Measurements from ENCODE around the gene C11orf68.

C11orf68 gene

DNA sequence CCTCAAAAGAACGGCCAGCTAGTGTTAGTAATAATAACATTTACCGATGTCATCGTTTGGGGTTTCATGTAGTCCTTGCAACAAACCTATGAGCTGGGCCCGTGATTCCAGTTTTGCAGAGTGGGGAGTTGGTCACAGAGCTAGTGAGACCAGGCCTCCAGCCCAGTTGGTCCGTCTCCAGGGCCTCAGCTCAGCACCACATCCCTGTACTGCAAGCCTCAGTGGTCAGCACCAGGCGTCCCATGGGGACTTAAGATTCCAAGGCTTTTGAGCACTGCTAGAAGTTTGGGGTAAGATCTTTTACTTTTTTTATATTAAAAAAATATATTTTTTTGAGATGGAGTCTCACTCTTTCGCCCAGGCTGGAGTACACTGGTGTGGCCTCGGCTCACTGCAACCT, 25.3 kb upstream of the C11orf68 start:
- no peak for DNase-seq (ENCODE audit: low spot score)

DNA sequence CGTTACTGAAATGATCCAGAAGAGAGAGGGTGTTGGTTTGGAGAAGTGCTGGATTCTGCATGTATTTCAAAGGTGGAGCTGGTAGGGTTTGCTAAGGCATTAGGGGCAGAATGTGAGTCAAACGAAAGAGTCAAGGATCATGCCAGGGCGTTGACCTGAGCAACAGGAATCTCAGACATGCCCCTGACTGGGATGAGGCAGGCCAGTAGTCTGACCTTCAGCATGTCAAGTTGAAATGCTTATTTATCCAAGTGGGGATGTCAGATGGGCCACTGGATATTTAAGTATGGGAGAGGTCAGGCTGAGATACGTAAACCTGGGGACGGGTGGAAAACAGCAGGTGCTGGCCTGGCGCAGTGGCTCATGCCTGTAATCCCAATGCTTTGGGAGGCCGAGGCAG, 23.7 kb upstream of the C11orf68 start:
- DNase-seq (ENCODE audit: low spot score) = no peak

DNA sequence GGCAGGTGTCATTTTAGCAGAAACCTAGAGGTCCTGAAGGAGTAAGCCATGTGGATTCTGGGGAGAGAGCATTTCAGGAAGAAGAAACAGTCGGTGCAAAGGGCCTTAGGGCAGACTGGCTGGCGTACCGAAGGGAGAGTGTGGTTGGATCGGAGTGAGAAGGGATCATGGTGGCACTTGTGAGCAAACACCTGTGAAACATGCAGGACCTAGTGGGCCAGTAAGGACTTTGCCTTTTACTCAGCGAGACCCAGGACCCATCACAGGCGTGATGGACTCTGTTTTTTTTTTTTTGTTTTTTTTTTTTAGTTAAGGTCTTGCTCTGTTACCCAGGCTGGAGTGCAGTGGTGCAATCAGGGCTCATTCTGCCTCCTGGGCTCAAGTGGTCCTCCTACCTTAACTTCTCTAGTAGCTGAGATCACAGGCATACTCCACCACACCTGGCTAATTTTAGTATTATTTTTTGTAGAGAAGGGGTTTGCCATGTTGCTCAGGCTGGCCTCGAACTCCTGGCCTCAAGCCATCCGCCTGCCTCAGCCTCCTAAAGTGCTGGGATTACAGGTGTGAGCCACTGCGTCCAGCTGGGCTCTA, 23.0 kb upstream of the C11orf68 start:
- DNase-seq (ENCODE audit: low spot score) = no peak

DNA sequence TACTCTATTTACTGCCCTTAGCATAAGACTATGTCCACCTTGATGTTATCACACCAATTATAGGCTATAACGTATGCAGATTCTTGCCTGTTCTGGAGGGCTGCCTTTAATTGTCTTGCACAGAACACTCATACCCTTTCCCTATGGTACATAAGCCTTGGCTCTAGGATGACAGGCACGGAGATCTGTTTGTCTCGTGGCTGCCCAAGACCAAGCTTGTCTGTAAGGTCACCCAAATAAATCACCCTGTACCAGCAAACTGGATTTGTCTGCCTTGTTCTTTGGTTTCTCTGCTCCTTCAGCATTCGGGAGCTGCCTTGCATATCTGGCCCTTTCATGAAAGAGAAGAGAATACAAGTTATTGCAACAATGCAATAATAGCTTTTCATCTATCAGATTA, 18.9 kb upstream of the C11orf68 start:
- no peak for DNase-seq (ENCODE audit: low spot score)

DNA sequence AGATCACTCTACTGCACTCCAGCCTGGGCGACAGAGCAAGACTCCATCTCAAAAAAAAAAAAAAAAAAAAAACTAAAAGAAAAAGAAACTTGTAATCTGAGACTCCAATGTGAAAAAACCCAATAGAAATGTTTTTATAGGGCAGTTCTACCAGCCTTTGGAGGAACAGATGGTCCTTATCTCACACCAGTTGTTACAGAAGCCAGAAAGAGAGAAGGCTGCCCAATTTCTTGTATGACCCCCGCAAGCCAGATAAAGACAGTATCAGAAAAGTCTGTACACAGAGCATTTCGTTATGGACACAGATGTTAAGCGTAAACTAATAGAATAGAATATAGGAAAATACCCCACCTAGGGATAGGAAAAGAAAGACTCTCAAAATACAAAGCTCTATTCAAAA, 15.2 kb upstream of the C11orf68 start:
- DNase-seq (ENCODE audit: low spot score) = no peak

DNA sequence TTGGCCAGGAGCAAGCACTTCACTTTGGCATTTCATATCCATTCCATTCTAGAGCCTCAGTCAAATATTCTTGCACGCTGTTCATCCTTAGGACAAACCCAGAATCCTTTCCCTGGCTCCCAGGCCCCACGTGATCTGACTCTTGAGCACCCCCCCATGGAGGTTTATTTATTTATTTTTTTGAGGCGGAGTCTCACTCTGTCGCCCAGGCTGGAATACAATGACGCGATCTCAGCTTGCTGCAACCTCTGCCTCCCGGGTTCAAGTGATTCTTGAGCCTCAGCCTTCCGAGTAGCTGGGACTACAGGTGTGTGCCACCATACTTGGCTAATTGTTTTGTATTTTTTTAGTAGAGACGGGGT, 13.7 kb upstream of the C11orf68 start:
- no peak for DNase-seq (ENCODE audit: low spot score)

DNA sequence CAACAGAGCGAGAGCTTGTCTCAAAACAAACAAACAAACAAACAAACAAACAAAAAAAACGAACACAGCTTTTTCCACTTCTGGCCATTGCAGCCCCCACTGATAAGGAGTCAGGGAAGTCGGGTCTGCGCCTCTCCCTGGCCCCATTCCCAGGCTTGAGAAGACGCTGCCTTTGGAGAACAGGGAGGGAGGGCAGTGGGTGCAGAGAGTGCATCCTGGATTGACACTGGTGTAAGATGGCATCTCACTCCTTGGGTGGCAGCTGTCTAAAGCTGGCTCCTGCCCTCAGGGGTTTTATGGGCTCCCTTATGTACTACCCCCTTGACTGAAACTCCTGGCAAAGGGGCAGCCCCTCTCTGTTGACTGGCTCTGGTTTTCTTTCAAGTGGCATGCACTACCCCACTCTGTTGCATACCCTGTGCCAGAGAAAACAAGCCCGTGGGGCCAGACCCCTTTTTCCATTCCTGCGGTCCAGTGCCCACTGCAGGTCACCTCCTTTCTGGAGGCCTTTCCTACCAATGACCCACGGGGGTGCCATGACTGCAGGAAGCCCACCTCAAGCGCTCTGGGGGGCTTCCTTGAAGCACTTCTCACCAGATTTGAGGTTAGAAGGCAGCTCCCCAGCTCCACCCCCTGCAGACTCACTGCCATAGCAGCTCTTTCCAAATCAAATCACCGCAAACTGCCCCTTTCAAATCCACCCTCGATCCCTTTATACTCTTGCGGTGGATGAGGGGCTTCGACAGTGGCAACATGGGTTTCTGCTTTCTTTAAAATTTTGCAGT, 13.1 kb upstream of the C11orf68 start:
- DNase-seq (ENCODE audit: low spot score) = no peak

DNA sequence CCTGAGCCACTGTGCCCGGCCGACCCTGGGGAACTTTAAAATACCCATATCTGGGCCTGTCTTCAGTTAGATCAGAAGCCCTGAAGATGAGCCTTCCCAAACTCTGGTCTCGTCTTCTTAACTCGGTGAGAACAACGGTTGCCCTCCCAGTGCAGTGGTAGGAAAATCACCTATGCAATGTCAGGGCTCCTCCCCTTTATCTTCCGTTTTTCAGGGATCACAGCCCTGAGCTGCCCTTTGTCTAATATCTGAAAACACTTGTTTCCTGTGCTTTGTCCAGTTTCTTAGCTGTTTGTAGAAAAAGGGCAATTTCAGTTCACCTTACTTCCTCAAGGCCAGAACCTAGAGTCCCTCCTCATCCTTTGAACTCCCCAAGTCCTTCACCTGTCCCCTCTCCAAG, 9.8 kb upstream of the C11orf68 start:
- no peak for DNase-seq (ENCODE audit: low spot score)

DNA sequence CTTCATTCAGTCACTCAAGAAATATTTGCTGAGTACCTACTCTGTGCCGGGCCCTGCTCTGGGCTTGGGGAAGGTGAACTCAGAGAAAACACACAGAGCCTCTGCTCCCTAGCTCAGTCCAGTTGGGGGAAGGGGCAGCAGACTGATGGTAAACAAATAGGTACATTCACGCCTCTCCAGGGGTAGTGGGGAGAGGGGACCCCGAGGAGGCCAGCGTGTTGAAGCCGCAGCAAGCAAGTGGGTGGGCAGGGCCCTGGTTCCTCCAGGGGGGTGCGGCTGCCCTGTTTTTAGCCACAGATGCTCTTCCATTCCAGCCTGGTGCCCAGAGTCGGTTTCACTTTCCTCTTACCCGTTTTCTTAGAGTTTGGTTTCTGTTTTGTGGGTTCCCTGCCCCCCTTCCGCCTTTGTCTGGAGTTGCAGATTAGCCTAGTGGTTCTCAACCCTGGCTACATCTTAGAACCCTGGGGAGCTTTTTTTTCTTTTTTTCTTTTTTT, 9.1 kb upstream of the C11orf68 start:
- DNase-seq (ENCODE audit: low spot score) = no peak

DNA sequence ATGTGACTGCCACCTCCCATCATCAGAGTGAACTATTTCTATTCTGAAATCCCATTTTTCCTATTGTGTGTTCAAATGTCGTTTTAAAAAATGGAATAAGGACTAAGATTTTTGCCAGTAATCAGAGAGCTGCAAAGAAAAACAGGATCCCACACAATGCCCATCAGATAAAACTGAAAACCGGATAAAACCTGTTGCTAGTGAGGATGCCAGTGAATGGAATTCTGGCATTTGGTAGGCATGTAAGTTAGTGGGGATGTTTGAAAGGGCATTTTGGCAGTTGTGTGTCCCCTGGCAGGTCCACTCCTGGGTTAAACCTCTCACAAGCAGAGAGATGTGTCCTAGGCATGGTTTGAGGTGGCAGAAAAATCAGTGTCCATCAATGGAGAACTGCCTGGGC, 6.5 kb upstream of the C11orf68 start:
- no peak for DNase-seq (ENCODE audit: low spot score)

DNA sequence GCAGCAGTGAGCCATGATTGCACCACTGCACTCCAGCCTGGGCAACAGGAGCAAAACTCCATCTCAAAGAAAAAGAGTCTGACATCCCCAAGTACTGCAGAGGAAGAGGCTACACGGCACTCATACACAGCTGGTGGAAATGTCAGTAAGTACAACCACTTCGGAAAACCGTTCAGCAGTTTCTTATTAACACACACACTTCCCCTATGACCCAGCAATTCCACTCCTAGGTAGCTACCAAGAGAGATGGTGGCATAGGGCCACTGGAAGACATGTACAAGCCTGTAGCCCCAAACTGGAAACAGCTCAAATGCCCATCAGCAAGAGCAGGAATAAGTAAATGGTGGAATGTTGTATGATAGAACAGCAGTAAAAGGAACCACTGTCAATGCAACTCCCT, 3.7 kb upstream of the C11orf68 start:
- no peak for DNase-seq (ENCODE audit: low spot score)

DNA sequence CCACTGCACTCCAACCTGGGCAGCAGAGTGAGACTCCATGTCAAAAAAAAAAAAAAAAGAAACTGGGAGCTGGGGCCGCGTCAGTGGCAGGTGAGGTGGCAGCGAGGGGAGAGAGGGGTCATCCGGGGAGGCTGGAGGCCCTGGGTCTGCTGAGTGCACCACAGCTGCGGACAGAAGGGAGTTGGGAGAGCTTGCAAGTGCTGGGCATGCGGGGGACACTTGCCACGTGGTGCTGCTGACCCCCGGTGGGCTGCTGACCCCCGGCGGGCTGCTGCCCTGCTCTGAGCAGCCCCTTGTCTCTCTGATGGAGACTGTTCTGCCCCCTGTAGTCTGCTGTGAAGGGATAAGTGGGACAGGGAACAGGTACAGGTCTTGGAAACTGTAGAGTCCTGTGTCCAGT, 3.0 kb upstream of the C11orf68 start:
- DNase-seq (ENCODE audit: low spot score) = no peak

DNA sequence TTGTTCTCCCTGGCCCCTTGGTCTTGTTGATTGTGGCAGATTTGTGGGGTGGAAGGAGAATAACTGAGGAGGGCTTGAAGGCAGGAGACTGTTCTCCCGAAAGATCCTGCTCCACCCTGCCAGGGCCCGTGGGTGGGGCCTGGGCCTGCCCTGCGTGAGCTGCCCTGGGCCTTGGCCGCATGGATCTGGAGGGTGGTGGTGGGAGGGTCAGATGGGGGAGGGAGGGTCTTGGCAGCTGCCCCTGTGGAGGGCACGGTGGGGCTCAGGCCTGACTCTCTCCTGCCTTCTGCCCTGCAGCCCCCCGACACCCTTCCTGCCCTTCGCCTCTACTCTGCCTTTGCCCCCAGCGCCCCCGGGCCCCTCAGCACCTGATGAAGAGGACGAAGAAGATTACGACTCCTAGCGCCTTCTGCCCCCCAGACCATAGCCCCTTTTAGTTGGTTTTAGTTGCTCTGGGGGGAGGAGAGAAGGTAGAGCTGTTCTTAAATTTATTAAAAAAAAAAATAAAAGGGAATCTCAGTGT, 2.2 kb upstream of the C11orf68 start:
- no peak for DNase-seq (ENCODE audit: low spot score)

DNA sequence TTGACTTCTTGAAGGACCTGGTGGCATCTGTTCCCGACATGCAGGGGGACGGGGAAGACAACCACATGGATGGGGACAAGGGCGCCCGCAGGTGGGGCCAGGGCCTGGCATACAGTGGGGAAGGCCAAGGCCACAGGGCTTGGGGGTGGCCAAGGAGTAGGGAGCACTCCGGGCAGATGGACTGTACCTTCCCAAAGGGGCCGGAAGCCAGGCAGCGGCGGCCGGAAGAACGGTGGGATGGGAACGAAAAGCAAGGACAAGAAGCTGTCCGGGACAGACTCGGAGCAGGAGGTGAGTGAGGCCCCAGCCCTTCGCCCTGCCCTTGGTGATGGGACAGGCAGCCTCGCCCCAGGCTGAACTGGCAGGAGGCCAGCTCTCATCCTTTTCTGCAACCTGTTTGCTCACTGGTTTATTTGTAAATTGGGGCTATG, 1.5 kb upstream of the C11orf68 start:
- no peak for DNase-seq (ENCODE audit: low spot score)

DNA sequence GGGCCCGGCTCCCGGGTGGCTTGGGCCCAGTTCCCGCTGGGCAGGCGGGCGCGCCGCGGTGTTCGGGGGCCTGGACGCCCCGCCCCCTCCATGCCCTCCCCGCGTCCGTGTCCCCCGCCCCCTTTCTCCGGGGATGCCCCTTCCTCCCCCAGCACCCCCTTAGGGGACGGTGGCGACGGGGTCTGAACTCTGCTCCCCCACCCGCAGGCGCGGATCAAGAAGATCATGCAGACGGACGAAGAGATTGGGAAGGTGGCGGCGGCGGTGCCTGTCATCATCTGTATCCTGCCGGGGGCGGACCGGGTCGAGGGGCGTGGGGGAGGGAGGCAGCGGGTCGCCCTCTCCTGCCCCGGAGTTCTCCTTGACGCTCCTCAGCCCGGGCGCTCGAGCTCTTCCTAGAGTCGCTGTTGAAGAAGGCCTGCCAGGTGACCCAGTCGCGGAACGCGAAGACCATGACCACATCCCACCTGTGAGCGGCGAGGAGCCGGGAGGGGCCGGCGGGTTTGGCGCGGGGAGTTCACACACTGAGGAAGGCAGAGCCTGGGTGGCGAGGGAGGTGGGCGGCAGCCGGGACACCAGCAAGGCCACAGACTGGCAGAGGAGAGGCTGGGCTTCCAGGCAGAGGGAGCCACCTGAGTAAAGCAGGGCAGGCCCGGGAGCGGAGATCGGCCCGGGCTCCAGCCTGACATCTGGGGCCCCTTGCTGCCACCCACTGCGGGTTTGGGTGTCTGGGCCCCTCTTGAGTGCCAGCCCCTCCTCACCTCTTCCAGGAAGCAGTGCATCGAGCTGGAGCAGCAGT, 910 bp upstream of the C11orf68 start:
- DNase-seq (ENCODE audit: low spot score) = no peak

DNA sequence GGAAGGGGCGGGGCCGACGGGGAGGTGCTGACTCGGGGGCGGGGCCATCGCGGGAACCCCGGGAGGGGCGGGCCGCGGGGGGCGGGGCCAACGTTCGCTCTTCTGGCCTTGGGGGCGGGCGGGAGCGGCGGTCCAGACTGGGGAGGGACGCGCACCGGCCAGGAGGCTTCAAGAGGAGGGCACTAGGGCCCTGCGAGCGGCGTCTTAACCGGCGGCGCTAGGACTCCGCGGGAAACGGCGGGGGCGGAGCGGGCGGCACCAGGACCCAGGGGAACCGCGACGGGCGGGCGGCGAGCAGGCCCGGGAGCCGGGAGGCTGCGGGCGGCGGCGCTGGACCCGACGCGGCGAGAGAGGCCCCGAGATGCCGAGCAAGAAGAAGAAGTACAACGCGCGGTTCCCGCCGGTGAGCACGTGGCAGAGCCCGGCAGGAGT, 295 bp upstream of the C11orf68 start, which contains the start of gene DRAP1:
Gene DRAP1 (plus strand): TSS at position 286 of the 432 bp plus-strand sequence. CDS start 76 bp downstream, at position 362.
- peak; percentile 98 for DNase-seq (ENCODE audit: low spot score)

DNA sequence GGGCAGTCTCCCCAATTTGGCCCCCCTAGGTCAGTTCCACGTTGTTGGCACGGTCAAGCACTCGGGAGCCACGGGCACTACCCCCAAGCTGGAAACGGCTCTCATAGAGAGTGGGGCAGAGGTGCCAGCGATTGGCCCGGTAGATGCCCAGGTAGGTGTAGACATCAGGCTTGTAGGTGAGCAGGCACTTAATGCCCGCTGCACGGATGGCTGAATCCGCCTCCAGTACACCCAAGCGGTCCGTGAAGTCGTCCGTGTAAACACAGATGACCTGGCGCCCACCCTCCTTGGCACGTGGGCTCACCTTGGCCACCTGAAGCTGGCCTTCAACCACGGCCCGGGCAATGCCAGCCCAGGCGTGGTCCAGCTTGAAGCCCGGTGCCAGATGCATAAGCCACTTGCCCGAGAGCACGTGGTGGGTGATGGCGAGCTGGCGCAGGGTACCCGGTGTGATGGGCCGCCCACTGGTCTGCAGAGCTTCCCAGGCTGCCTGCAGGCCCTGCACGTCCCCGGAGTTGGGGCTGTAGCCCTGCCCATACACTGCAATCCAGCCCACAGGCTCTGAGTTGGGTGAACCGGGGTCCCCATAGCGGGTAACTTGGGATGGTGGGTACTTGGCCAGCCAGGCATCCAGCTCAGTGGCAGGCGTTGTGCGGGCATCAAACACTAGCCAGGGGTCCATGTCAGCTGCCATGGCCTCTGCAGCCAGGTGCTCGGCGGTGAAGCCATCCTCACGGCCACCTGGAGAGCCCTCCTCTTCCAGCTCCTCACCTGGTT, 1.2 kb downstream of the C11orf68 start:
- DNase-seq (ENCODE audit: low spot score) = no peak

DNA sequence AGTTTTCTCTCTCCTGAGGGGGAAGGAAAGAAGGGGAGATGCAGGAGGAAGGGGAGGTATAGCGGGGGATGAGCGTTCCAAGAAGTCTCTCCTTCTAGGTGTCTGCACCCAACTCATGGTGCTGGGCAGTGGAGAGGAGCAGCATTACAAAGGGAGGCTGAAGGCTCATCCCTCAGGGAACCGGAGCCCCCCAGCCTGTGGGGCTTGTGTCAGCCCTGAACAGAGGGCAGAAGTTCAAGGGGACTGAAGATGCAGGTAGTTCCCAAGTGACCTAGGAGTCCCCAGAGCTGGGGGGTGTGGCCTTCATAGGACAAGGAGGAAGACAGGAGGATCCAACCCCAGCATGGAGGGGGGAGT, 1.8 kb downstream of the C11orf68 start:
- no peak for DNase-seq (ENCODE audit: low spot score)

DNA sequence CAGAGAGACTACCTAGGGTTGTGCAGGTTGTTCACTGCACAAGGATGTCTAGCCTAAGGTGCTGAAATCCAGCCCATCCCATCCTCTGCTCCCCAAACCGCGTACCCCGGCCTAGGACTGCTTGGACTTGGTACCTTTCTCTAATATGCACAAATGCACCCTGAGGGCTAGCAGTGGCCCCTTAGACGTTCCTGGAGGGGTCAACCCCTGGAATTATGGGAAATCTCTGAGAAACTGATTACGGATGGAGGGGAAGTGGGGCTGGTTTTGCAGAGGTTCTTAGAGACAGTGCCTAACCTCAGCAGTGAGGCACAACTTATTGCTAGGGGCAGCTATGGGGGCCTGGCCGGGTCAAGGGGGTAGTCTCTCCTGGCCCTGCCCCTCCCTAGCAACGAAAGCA, 2.5 kb downstream of the C11orf68 start:
- no peak for DNase-seq (ENCODE audit: low spot score)

DNA sequence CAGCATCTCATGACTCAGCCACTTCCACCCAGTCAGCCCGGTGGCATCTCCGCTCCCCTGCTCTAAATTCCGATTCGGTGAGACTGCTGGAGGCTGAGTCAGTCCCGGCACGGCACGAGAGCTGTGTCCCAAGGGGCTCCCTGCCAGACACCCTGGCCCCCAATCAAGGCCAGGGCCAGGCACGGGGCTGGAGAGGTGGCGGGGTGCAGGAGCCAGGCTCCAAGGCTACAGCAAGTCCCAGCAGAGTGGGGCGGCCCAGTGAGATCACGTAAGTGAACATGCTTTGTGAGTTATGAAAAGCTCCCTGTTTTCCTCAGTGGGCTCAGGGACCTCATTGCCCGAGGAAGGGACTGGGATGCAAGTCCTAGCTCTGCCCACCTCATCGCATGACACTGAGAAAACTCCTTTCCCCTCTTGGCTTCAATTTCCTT, 3.0 kb downstream of the C11orf68 start:
- peak; percentile 94 for DNase-seq (ENCODE audit: low spot score)

DNA sequence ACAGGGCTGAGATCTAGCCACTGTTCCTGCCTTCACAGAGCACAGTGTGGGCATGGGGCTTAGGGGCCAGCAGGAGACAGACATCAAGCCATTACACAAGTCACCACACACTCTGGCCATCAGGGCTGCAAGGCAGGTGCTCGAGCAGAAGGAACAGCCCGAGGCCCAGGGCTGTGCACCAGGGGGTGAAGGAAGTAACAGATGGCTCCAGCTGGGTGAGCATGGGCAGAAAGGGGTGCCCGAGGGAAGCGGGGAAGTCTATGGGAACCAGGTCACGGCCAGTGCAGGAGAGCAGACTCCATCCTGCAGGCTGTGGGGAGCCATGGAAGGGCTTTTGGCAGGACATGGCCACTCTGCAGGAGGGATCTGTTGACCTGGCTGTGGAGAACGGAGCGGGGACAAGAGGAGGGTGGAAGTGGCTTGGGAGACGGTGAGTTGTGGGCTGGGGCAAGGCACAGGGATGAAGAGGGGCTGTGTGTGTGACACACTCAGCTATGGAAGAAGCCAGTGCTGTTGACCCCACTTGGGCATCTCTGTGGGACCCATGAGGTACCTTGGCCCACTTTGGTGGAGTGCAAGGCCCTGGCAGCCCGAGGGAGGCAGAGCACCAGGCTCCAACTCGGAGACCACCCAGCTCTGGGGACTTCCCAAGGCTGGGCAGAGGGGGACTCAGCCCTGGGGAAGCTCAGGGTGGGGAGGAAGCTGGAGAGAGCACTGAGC, 3.6 kb downstream of the C11orf68 start:
- no peak for DNase-seq (ENCODE audit: low spot score)
